ENCODE measurements around the gene UMODL1. TPM values are rescaled to one million over a fixed set of nuclear protein-coding genes. Genes with fewer than 3 reads are reported as not detected.
A peak's percentile ranks its signal among the peaks of the same experiment; 100 is the strongest.

UMODL1 gene
- total and polyA plus RNA-seq, 8 donors: under 0.01 TPM; not detected in 7

DNA sequence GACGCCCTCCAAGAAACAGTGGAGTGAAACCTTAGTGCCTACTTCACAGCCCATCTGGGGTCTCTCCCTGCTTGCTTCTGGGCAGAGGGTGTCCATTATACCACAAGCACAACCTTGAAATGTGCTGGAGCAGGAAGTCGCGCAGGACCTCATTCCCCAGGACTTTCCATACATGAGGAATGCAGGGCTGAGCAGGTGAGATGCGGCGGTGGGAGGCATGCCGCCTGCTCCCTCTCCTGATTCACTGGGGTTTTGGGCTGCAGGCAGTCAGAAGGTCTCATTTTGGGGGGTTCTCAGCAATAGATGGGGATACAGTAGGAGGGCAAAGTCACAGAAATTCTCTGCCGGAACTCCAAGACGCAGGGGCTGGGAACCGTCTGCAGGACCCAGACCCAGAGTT, 15.7 kb upstream of the UMODL1 start:
- intact Hi-C loops (cut with DNase I; ENCODE audit: low total_unique reads): no loop called here
- H3K27ac ChIP-seq: no peak overlapping the region
- TF ChIP-seq POLR2A (IDR thresholded peaks at IDR 0.05): no peak
- TF ChIP-seq EP300 (IDR thresholded peaks at IDR 0.05): no peak
- TF ChIP-seq, protein P1, sequence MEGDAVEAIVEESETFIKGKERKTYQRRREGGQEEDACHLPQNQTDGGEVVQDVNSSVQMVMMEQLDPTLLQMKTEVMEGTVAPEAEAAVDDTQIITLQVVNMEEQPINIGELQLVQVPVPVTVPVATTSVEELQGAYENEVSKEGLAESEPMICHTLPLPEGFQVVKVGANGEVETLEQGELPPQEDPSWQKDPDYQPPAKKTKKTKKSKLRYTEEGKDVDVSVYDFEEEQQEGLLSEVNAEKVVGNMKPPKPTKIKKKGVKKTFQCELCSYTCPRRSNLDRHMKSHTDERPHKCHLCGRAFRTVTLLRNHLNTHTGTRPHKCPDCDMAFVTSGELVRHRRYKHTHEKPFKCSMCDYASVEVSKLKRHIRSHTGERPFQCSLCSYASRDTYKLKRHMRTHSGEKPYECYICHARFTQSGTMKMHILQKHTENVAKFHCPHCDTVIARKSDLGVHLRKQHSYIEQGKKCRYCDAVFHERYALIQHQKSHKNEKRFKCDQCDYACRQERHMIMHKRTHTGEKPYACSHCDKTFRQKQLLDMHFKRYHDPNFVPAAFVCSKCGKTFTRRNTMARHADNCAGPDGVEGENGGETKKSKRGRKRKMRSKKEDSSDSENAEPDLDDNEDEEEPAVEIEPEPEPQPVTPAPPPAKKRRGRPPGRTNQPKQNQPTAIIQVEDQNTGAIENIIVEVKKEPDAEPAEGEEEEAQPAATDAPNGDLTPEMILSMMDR (IDR thresholded peaks at IDR 0.05): no peak
- no peak for TF ChIP-seq POLR2AphosphoS5 (IDR thresholded peaks at IDR 0.05)
- no peak for DNase-seq
- no peaks in the 10 kb centered on the region for H3K9me3 ChIP-seq
- no peaks in the 10 kb centered on the region for H3K27me3 ChIP-seq
- H3K36me3 ChIP-seq: no peaks in the 10 kb centered on the region
- WGBS, 5 donors: 85 to 96% (median 93%) methylated on average over 9 of the region's 9 CpGs
- no peak overlapping the region for H3K4me3 ChIP-seq
- H3K4me1 ChIP-seq: peaks cover 31 to 42% (median 35%) of the 10 kb centered on the region in 4 donors

DNA sequence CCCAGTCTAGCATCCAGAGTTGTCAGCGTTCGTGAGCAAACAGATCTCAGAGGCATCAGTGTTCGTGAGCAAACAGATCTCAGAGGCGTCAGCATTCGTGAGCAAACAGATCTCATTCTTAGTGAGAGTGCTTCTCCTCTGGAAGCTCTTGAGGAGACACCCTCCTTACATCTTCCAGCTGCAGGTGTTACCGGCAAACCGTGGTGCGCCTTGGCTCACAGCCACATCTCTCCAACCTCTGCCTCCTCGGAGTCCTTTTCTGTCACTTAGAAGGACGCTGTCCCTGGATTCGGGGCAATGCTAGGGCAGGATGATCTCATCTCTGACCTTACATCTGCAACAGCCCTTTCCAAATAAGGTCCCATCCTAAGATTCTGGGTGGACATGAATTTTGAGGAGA, 14.6 kb upstream of the UMODL1 start:
- Histone ChIP-seq H3K4me1 (peaks cover 31 to 42% (median 35%) of the 10 kb centered on the region in 4 donors), H3K27ac (peak overlapping the region; percentile 45 to 72 (median 60)), H3K9me3 (no peaks in the 10 kb centered on the region), H3K4me3 (no peak overlapping the region), H3K36me3 (no peaks in the 10 kb centered on the region), H3K27me3 (no peaks in the 10 kb centered on the region)
- no peak for TF ChIP-seq POLR2AphosphoS5 (IDR thresholded peaks at IDR 0.05)
- no peak for TF ChIP-seq POLR2A (IDR thresholded peaks at IDR 0.05)
- no peak for TF ChIP-seq EP300 (IDR thresholded peaks at IDR 0.05)
- TF ChIP-seq, protein P1 (IDR thresholded peaks at IDR 0.05): no peak
- DNase-seq: peak; percentile 45 to 54
- 25 to 50% (median 36%) methylated on average over 11 of the region's 11 CpGs for WGBS, 5 donors
- intact Hi-C loops (cut with DNase I; ENCODE audit: low total_unique reads): no loop called here

DNA sequence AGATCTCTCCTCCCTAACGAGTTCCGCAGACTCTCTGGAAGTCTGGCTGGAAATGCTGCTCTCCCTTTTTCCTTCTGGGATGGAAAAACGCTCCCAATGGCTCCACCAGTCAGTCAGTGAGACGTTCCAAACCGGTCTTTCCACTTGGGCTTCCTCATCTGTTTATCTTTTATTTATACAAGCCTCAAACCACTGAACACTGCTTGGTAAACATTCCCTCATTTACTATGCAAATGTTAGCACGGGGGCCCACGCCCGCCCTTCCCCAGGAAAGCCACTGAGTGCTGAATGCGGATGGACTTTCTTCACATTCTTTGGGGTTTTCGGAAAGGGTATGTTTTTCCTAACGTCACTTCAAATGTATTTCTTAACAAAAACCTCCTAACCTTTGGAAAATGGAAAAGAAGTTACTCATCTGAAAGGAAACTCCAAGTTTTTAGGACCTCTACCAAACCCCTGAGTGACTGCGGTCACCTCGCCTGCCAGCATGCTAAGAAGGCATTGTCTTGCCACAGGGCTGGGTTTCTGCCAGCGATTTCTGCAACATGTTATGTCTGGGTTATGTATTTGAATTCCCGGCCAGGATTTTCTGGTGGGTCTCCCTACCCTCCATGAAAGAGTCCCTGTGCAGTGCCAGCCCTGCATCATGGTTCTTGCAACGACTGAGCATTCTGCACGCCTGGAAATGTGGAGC, 14.0 kb upstream of the UMODL1 start:
- peak; percentile 85 to 94 for DNase-seq
- peaks cover 31 to 42% (median 37%) of the 10 kb centered on the region in 4 donors for H3K4me1 ChIP-seq
- intact Hi-C loops (cut with DNase I; ENCODE audit: low total_unique reads): no loop called here
- H3K4me3 ChIP-seq: no peak overlapping the region
- TF ChIP-seq, protein P1 (IDR thresholded peaks at IDR 0.05): no peak
- TF ChIP-seq POLR2A (IDR thresholded peaks at IDR 0.05) (no peak), POLR2AphosphoS5 (IDR thresholded peaks at IDR 0.05) (peak in 2 of 3 donors; percentile 62 to 84)
- 15 to 31% (median 22%) methylated on average over 17 of the region's 17 CpGs for WGBS, 5 donors
- no peaks in the 10 kb centered on the region for H3K9me3 ChIP-seq
- H3K27me3 ChIP-seq: peaks cover 0 to 3% (median 0%) of the 10 kb centered on the region in 3 donors
- no peaks in the 10 kb centered on the region for H3K36me3 ChIP-seq
- peak overlapping the region; percentile 45 to 72 (median 60) for H3K27ac ChIP-seq

DNA sequence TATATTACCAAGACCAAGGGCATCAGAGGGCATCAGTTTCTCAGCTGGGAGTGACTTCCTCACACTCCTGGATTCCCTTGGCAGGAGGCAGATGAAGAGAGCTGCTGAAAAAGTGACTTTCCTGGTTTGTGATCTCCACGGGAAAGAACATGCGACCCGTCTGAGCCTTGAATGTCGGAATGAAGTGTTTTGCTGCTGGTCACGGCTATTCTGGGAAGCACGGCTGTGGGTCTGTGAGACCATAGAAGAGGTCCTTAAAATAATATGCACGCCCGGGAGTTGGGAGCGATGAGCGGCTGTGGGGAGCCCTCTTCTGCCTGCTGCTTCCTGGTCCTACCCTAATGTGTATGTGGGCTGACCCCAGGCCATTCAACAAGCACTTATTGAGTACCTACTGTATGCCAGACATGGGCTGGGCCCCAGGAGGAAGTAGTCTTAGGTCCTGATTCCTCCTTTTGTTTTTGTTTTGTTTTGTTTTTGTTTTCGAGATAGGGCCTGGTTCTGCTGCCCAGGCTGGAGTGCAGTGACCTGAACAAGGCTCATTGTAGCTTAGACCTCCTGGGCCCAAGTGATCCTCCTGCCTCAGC, 13.2 kb upstream of the UMODL1 start:
- 29 to 50% (median 41%) methylated on average over 11 of the region's 11 CpGs for WGBS, 5 donors
- Histone ChIP-seq H3K36me3 (no peaks in the 10 kb centered on the region), H3K9me3 (no peaks in the 10 kb centered on the region), H3K27me3 (peaks cover 0 to 11% (median 0%) of the 10 kb centered on the region in 3 donors), H3K4me3 (no peak overlapping the region), H3K4me1 (peaks cover 32 to 47% (median 42%) of the 10 kb centered on the region in 4 donors), H3K27ac (peak overlapping the region; percentile 45 to 72 (median 60))
- TF ChIP-seq POLR2A (IDR thresholded peaks at IDR 0.05): no peak
- no peak for TF ChIP-seq EP300 (IDR thresholded peaks at IDR 0.05)
- peak in 1 of 2 donors; percentile 47 for DNase-seq
- intact Hi-C loops (cut with DNase I; ENCODE audit: low total_unique reads): no loop called here

All from stomach (tissue), 9 donors.